SU-DHL-6 (cell line): ENCODE data around the gene DVL1.

Experiments used
- H2AFZ ChIP-seq: fragments of 200-600 bp; sonication (generic); 2 replicates; pipeline ENCODE4 v1.6.1; 2014; ENCODE audit warnings: low read depth, mild to moderate bottlenecking, moderate library complexity, mixed read lengths, antibody characterized with exemption, low read length; ENCODE audit not compliant: severe bottlenecking
- H3F3A ChIP-seq: fragments of 200-600 bp; shearing (Covaris generic); 2 replicates; pipeline ENCODE4 v1.6.0; 2016; ENCODE audit warnings: antibody characterized with exemption, mild to moderate bottlenecking; ENCODE audit not compliant: insufficient read depth
- H3K27ac ChIP-seq: fragments of 200-600 bp; sonication (generic); 2 replicates; pipeline ENCODE4 v1.5.1; 2016; ENCODE audit warnings: low read depth, mild to moderate bottlenecking, low read length, moderate library complexity, mixed read lengths
- H3K27me3 ChIP-seq: fragments of 200-600 bp; sonication (generic), shearing (Covaris generic); 2 replicates; pipeline ENCODE4 v1.6.0; 2014; ENCODE audit warnings: mild to moderate bottlenecking, low read length
- H3K36me3 ChIP-seq: fragments of 200-600 bp; sonication (generic); 2 replicates; pipeline ENCODE4 v1.6.1; 2014; ENCODE audit warnings: mild to moderate bottlenecking, low read length, mixed read lengths
- H3K4me2 ChIP-seq: fragments of 300-600, 200-600 bp; shearing (Covaris generic), sonication (generic); 2 replicates; pipeline ENCODE4 v1.6.0; 2014; ENCODE audit warnings: low read length, low read depth, mild to moderate bottlenecking; ENCODE audit not compliant: poor library complexity, severe bottlenecking
- H3K4me3 ChIP-seq: fragments of 200-600 bp; sonication (generic); 2 replicates; pipeline ENCODE4 v1.5.1; 2014; ENCODE audit warnings: antibody characterized with exemption, low read length, mild to moderate bottlenecking, mixed read lengths; ENCODE audit not compliant: insufficient read depth, poor library complexity, severe bottlenecking
- H3K79me2 ChIP-seq: fragments of 200-600 bp; sonication (generic); 2 replicates; pipeline ENCODE4 v1.6.1; 2014; ENCODE audit warnings: mild to moderate bottlenecking, low read length, moderate library complexity; ENCODE audit not compliant: insufficient read depth
- H3K9ac ChIP-seq: fragments of 200-600 bp; sonication (generic); 2 replicates; pipeline ENCODE4 v1.7.0; 2014; ENCODE audit warnings: mild to moderate bottlenecking, low read length
- H3K9me2 ChIP-seq: fragments of 200-600 bp; sonication (generic); replicated peaks from 2 replicates; pipeline ENCODE4 v1.6.1; 2014; ENCODE audit warnings: low read length; ENCODE audit not compliant: insufficient read depth
- H3K9me3 ChIP-seq: fragments of 200-600 bp; sonication (generic); 2 replicates; pipeline ENCODE4 v1.6.1; 2014; ENCODE audit warnings: low read length, mixed read lengths; ENCODE audit not compliant: insufficient read depth
- H4K20me1 ChIP-seq: fragments of 200-600 bp; sonication (generic); 2 replicates; pipeline ENCODE4 v1.6.1; 2014; ENCODE audit warnings: low read depth, mild to moderate bottlenecking, antibody characterized with exemption, low read length, moderate library complexity, mixed read lengths
- CTCF ChIP-seq: fragments of 200-600 bp; sonication (generic); IDR thresholded peaks from one replicate; pipeline ENCODE4 v1.5.1; 2017; ENCODE audit warnings: antibody characterized with exemption, mild to moderate bottlenecking, low read length, moderate library complexity; ENCODE audit not compliant: insufficient read depth, poor library complexity, severe bottlenecking
- EZH2phosphoT487 ChIP-seq: fragments of 200-600 bp; sonication (generic), shearing (Covaris generic); conservative IDR thresholded peaks from 2 replicates; pipeline ENCODE4 v1.6.1; 2018; ENCODE audit warnings: mild to moderate bottlenecking, antibody characterized with exemption, low read length, moderate library complexity, mixed read lengths

The DVL1 gene

GRCh38 chr1:1296070-1297061 lies 52.9 kb downstream of the DVL1 start:
- Histone ChIP-seq H3K4me2 (no peak overlapping the region), H3K79me2 (no peaks in the 10 kb centered on the region), H3K9ac (no peak overlapping the region), H3K9me3 (no peaks in the 10 kb centered on the region), H3K4me3 (no peak overlapping the region), H3K9me2 (no peaks in the 10 kb centered on the region), H3F3A (no peaks in the 10 kb centered on the region), H4K20me1 (no peaks in the 10 kb centered on the region), H3K36me3 (no peaks in the 10 kb centered on the region), H3K27ac (no peak overlapping the region), H2AFZ (no peak overlapping the region), H3K27me3 (no peaks in the 10 kb centered on the region)
- no peak for TF ChIP-seq EZH2phosphoT487
- TF ChIP-seq CTCF: no peak

DNA sequence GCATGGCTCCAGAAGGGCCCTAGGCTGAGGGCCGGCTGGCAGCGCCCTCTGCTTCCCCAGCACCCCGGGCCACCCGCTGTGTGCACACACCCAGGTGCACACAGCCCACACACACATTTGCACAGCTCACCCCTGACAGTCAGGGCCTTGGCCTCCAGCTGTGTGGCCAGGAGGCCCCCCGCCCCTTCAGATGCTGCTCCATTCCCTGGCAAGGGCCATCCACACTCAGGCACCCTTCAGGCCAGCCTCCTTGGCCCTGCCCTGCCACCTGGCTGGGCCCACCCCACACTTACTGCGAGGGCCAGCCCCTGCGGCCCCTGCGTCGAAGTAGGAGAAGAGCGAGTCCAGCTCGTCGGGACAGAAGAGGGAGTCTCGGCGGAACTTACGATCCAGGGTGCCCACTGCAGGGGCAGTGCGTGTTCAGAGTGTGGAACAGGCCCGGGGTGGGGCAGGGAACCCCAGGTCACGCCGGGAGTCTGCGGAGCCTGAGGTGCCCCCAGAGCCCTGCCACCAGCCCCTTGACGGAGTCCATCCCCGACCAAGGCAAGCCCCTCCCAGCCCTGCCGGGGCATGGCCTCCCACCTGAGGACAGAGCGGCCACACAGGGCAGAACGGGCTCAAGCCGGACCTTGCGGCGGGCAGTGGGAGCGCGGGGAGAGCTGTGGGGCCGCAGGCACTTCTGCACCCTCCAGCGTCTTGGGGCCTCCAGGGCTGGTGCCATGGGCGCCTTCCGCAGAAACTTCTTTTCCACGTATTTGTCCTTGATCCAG lies 53.9 kb downstream of the DVL1 start:
- no peak overlapping the region for H3K9ac ChIP-seq
- no peaks in the 10 kb centered on the region for H3K79me2 ChIP-seq
- no peak overlapping the region for H3K4me2 ChIP-seq
- no peaks in the 10 kb centered on the region for H3F3A ChIP-seq
- no peaks in the 10 kb centered on the region for H3K36me3 ChIP-seq
- TF ChIP-seq EZH2phosphoT487 (no peak), CTCF (no peak)
- no peaks in the 10 kb centered on the region for H4K20me1 ChIP-seq
- no peak overlapping the region for H2AFZ ChIP-seq
- H3K4me3 ChIP-seq: no peak overlapping the region
- H3K9me2 ChIP-seq: no peaks in the 10 kb centered on the region
- no peaks in the 10 kb centered on the region for H3K27me3 ChIP-seq
- H3K27ac ChIP-seq: no peak overlapping the region
- no peaks in the 10 kb centered on the region for H3K9me3 ChIP-seq

- Histone ChIP-seq H3K9me2 (no peaks in the 10 kb centered on the region), H3K4me2 (no peak overlapping the region), H3K36me3 (no peaks in the 10 kb centered on the region), H3K79me2 (no peaks in the 10 kb centered on the region), H3K4me3 (no peak overlapping the region), H3K27me3 (no peaks in the 10 kb centered on the region), H3F3A (no peaks in the 10 kb centered on the region), H2AFZ (no peak overlapping the region), H4K20me1 (no peaks in the 10 kb centered on the region), H3K9me3 (no peaks in the 10 kb centered on the region), H3K27ac (no peak overlapping the region), H3K9ac (no peak overlapping the region)
- TF ChIP-seq EZH2phosphoT487: no peak
- no peak for TF ChIP-seq CTCF
Observed at GRCh38 chr1:1294250-1294890, 54.8 kb downstream of the DVL1 start.
